Measurements from ENCODE around the gene LRRN4CL.
"Not testable (repeated sequence)": the region's sequence is repeated elsewhere in the genome, so short reads cannot be mapped to it uniquely, and the experiment has no call there.

DNA sequence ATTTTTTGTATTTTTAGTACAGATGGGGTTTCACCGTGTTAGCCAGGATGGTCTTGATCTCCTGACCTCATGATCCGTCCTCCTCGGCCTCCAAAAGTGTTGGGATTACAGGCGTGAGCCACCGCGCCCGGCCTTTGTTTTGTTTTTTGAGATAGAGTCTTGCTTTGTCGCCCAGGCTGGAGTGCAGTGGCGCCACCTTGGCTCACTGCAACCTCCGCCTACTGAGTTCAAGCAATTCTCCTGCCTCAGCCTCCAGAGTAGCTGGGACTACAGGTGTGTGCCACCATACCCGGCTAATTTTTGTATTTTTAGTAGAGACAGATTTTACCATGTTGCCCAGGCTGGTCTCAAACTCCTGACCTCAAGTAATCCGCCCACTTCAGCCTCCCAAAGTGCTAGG is 39.0 kb downstream of the LRRN4CL start:
- not testable (repeated sequence) for TF ChIP-seq EZH2 (IDR thresholded peaks at IDR 0.05; ENCODE audit: low read length, missing control alignments)
- TF ChIP-seq, protein P1, sequence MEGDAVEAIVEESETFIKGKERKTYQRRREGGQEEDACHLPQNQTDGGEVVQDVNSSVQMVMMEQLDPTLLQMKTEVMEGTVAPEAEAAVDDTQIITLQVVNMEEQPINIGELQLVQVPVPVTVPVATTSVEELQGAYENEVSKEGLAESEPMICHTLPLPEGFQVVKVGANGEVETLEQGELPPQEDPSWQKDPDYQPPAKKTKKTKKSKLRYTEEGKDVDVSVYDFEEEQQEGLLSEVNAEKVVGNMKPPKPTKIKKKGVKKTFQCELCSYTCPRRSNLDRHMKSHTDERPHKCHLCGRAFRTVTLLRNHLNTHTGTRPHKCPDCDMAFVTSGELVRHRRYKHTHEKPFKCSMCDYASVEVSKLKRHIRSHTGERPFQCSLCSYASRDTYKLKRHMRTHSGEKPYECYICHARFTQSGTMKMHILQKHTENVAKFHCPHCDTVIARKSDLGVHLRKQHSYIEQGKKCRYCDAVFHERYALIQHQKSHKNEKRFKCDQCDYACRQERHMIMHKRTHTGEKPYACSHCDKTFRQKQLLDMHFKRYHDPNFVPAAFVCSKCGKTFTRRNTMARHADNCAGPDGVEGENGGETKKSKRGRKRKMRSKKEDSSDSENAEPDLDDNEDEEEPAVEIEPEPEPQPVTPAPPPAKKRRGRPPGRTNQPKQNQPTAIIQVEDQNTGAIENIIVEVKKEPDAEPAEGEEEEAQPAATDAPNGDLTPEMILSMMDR (conservative IDR thresholded peaks at IDR 0.05 in 1 of 2, IDR thresholded peaks at IDR 0.05 in 1 of 2; ENCODE audit: low read depth in 1 of 2, low read length in 2 of 2), result not testable (repeated sequence)
